Measurements from ENCODE around the gene AP3M1. TPM values are rescaled to one million over a fixed set of nuclear protein-coding genes. Genes with fewer than 3 reads are reported as not detected.
"Not testable (repeated sequence)": the region's sequence is repeated elsewhere in the genome, so short reads cannot be mapped to it uniquely, and the experiment has no call there.

The AP3M1 gene
- total RNA-seq, 1 experiment from 2014 or later = 52.6 TPM

- no peak for DNase-seq
- BruUV-seq (replicated peaks) = TSS peak; percentile 22
- no peaks in the 10 kb centered on the region for H3K36me3 Mint-ChIP-seq (ENCODE audit: insufficient read depth, unreplicated experiment)
- H3K27ac Mint-ChIP-seq (ENCODE audit: unreplicated experiment) = peak overlapping the region; percentile 69
- CTCF ChIA-PET = interaction anchor here (0.6 to 1.7 kb wide), 10 partner anchors 9 to 659 kb away, joined by 3 to 12 read pairs (median 4); partner anchors contain the start of genes ADK and AP3M1
- TF ChIP-seq, protein P1, sequence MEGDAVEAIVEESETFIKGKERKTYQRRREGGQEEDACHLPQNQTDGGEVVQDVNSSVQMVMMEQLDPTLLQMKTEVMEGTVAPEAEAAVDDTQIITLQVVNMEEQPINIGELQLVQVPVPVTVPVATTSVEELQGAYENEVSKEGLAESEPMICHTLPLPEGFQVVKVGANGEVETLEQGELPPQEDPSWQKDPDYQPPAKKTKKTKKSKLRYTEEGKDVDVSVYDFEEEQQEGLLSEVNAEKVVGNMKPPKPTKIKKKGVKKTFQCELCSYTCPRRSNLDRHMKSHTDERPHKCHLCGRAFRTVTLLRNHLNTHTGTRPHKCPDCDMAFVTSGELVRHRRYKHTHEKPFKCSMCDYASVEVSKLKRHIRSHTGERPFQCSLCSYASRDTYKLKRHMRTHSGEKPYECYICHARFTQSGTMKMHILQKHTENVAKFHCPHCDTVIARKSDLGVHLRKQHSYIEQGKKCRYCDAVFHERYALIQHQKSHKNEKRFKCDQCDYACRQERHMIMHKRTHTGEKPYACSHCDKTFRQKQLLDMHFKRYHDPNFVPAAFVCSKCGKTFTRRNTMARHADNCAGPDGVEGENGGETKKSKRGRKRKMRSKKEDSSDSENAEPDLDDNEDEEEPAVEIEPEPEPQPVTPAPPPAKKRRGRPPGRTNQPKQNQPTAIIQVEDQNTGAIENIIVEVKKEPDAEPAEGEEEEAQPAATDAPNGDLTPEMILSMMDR (IDR thresholded peaks at IDR 0.05; ENCODE audit: unreplicated experiment) = no peak
- H3K27me3 Mint-ChIP-seq (ENCODE audit: unreplicated experiment) = no peaks in the 10 kb centered on the region
- no peaks in the 10 kb centered on the region for H3K9me3 Mint-ChIP-seq (ENCODE audit: low read depth, unreplicated experiment)
- H3K4me3 Mint-ChIP-seq (ENCODE audit: low read depth, unreplicated experiment) = peak overlapping the region; percentile 41
- peaks cover 60% of the 10 kb centered on the region for H3K4me1 Mint-ChIP-seq (ENCODE audit: low read depth, unreplicated experiment)
- intact Hi-C loops (cut with micrococcal nuclease; ENCODE audit: unreplicated experiment) = loop anchor here (1.0 kb wide), 1 partner anchor 44 kb away; no protein-coding TSS in a partner anchor
Observed at GRCh38 chr10:74190494-74190893, 39.9 kb upstream of the AP3M1 start.

DNA sequence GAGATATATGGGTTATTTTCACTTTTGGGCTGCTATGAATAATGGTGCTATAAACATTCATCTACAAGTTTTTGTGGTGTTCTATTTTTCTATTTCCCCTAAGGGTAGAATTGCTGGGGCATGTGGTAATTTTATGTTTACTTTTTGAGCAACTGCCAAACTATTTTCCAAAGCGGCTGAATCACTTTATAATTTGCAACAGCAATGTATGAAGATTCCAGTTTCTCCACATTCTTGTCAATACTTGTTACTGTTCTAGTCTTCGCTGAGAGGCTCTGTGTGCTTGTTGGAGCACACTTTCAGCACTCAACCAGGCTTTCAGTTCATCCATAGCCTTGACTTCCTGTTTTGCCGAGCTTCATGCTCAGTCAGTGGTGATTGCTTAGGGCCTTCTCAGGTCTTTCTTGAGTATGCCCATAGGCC, 39.4 kb upstream of the AP3M1 start:
- Mint-ChIP-seq H3K4me3 (ENCODE audit: low read depth, unreplicated experiment) (peak overlapping the region; percentile 41), H3K27me3 (ENCODE audit: unreplicated experiment) (no peaks in the 10 kb centered on the region), H3K4me1 (ENCODE audit: low read depth, unreplicated experiment) (peaks cover 64% of the 10 kb centered on the region), H3K36me3 (ENCODE audit: insufficient read depth, unreplicated experiment) (no peaks in the 10 kb centered on the region), H3K9me3 (ENCODE audit: low read depth, unreplicated experiment) (no peaks in the 10 kb centered on the region), H3K27ac (ENCODE audit: unreplicated experiment) (peak overlapping the region; percentile 69)
- TF ChIP-seq, protein P1 (IDR thresholded peaks at IDR 0.05; ENCODE audit: unreplicated experiment) = no peak
- no TSS peak for BruUV-seq (replicated peaks)
- CTCF ChIA-PET = interaction anchor here (0.6 to 1.7 kb wide), 8 partner anchors 8 to 659 kb away, joined by 3 to 12 read pairs (median 4); partner anchors contain the start of genes ADK and AP3M1
- intact Hi-C loops (cut with micrococcal nuclease; ENCODE audit: unreplicated experiment) = loop anchor here (1.0 kb wide), 1 partner anchor 44 kb away; no protein-coding TSS in a partner anchor
- peak; percentile 59 for DNase-seq

DNA sequence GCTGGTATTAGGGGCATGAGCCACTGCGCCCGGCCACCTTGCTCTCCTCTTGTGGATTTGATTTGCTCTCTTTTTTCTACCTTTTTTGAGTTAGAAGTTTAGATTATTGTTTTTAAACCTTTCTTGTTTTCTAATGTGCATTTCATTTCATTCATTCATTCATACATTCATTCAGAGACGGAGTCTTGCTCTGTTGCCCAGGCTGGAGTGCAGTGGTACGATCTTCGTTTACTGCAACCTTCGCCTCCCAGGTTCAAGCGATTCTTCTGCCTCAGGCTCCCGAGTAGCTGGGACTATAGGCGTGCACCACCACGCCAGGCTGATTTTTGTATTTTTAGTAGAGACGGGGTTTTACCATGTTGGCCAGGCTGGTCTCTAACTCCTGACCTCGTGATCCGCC, 38.0 kb upstream of the AP3M1 start:
- intact Hi-C loops (cut with micrococcal nuclease; ENCODE audit: unreplicated experiment); CTCF ChIA-PET; H3K27me3 Mint-ChIP-seq (ENCODE audit: unreplicated experiment); DNase-seq; H3K4me3 Mint-ChIP-seq (ENCODE audit: low read depth, unreplicated experiment); BruUV-seq (replicated peaks); H3K9me3 Mint-ChIP-seq (ENCODE audit: low read depth, unreplicated experiment); H3K36me3 Mint-ChIP-seq (ENCODE audit: insufficient read depth, unreplicated experiment): not testable (repeated sequence)
- Mint-ChIP-seq H3K27ac (ENCODE audit: unreplicated experiment) (peak overlapping the region; percentile 69), H3K4me1 (ENCODE audit: low read depth, unreplicated experiment) (peaks cover 61% of the 10 kb centered on the region)

DNA sequence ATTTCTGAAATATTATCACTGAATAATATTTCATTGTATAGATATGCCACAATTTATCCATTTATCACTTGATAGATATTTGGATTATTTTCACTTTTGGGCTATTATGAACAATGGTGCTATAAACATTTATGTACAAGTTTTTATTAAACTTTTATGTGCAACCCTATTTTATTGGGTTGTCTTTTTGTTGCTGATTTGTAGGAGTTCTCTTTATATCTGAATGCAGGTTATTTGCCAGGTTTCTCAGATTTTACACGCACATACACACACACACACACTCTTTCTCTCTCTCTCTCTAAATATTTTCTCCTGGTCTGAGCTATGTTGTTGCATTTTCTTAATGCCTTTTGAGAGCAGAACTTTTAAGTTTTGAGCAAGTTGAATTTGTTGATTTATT, 36.6 kb upstream of the AP3M1 start:
- no TSS peak for BruUV-seq (replicated peaks)
- H3K4me1 Mint-ChIP-seq (ENCODE audit: low read depth, unreplicated experiment) = peaks cover 52% of the 10 kb centered on the region

DNA sequence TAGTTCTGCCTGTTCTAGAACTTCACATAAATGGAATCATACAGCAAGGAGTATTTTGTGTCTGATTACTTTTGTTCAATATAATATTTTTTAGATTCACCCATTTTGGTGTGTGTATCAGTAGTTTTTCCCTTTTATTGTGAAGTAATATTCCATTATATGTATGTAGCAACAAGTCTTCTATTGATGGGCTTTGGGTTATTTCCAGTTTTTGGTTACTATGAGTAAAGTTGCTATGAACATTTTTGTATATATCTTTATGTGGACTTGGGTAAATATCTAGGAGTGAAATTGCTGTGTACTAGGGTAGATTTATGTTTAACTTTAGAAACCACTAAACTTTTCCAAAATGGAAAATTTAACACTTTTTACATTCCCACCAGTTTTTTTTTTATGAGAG, 36.0 kb upstream of the AP3M1 start:
- Mint-ChIP-seq H3K9me3 (ENCODE audit: low read depth, unreplicated experiment) (no peaks in the 10 kb centered on the region), H3K36me3 (ENCODE audit: insufficient read depth, unreplicated experiment) (no peaks in the 10 kb centered on the region), H3K27ac (ENCODE audit: unreplicated experiment) (no peak overlapping the region), H3K4me3 (ENCODE audit: low read depth, unreplicated experiment) (no peak overlapping the region), H3K4me1 (ENCODE audit: low read depth, unreplicated experiment) (peaks cover 50% of the 10 kb centered on the region), H3K27me3 (ENCODE audit: unreplicated experiment) (no peaks in the 10 kb centered on the region)
- TF ChIP-seq, protein P1 (IDR thresholded peaks at IDR 0.05; ENCODE audit: unreplicated experiment) = no peak
- CTCF ChIA-PET = no interaction called here
- no peak for DNase-seq
- BruUV-seq (replicated peaks) = no TSS peak
- intact Hi-C loops (cut with micrococcal nuclease; ENCODE audit: unreplicated experiment) = no loop called here

More for the DNA sequence above, 36.6 kb upstream of the AP3M1 start:
- Mint-ChIP-seq H3K27me3 (ENCODE audit: unreplicated experiment) (no peaks in the 10 kb centered on the region), H3K9me3 (ENCODE audit: low read depth, unreplicated experiment) (no peaks in the 10 kb centered on the region), H3K27ac (ENCODE audit: unreplicated experiment) (no peak overlapping the region), H3K36me3 (ENCODE audit: insufficient read depth, unreplicated experiment) (no peaks in the 10 kb centered on the region), H3K4me3 (ENCODE audit: low read depth, unreplicated experiment) (no peak overlapping the region)
- intact Hi-C loops (cut with micrococcal nuclease; ENCODE audit: unreplicated experiment) = no loop called here
- TF ChIP-seq, protein P1 (IDR thresholded peaks at IDR 0.05; ENCODE audit: unreplicated experiment) = no peak
- no peak for DNase-seq
- CTCF ChIA-PET = no interaction called here

Measured in Calu3 (cell line).